ENCODE results near the gene ZDHHC7.
A peak's percentile ranks its signal among the peaks of the same experiment; 100 is the strongest.
"Not testable (repeated sequence)": the region's sequence is repeated elsewhere in the genome, so short reads cannot be mapped to it uniquely, and the experiment has no call there.

ZDHHC7 gene

GRCh38 chr16:85010931-85011845, at the start of gene ZDHHC7:
TSS of gene ZDHHC7 (minus strand) at chr16:85011535. CDS start at chr16:84990618, 20,917 bp downstream.
- H3K4me1 ChIP-seq (ENCODE audit: control insufficient read depth, insufficient read depth, low read length) = peaks cover 4% of the 10 kb centered on the region; the same call in 1 of the 2 replicates
- H3K9me3 ChIP-seq (ENCODE audit: control insufficient read depth, insufficient read depth, low read length) = no peaks in the 10 kb centered on the region
- no peaks in the 10 kb centered on the region for H3K36me3 ChIP-seq (ENCODE audit: control insufficient read depth, insufficient read depth, low read length)
- H3K9ac ChIP-seq (ENCODE audit: low read depth, low read length) = peak within 1 kb of the TSS; percentile 89
- H3K27ac ChIP-seq (ENCODE audit: low read depth, low read length) = peak within 1 kb of the TSS; percentile 95
- H3K4me3 ChIP-seq (ENCODE audit: low read depth, low read length) = peak within 1 kb of the TSS; percentile 88
- H3K27me3 ChIP-seq (ENCODE audit: control insufficient read depth, insufficient read depth, low read length) = no peaks in the 10 kb centered on the region

- Histone ChIP-seq H3K27ac (ENCODE audit: low read depth, low read length) (no peak overlapping the region), H3K9me3 (ENCODE audit: control insufficient read depth, insufficient read depth, low read length) (no peaks in the 10 kb centered on the region), H3K27me3 (ENCODE audit: control insufficient read depth, insufficient read depth, low read length) (peaks cover 6% of the 10 kb centered on the region; the same call in 1 of the 2 replicates), H3K9ac (ENCODE audit: low read depth, low read length) (no peak overlapping the region), H3K4me1 (ENCODE audit: control insufficient read depth, insufficient read depth, low read length) (peaks cover 27% of the 10 kb centered on the region), H3K36me3 (ENCODE audit: control insufficient read depth, insufficient read depth, low read length) (no peaks in the 10 kb centered on the region), H3K4me3 (ENCODE audit: low read depth, low read length) (no peak overlapping the region)
Observed at GRCh38 chr16:85058909-85059308, 47.6 kb upstream of the ZDHHC7 start.

- H3K36me3 ChIP-seq (ENCODE audit: control insufficient read depth, insufficient read depth, low read length) = no peaks in the 10 kb centered on the region
- no peak overlapping the region for H3K27ac ChIP-seq (ENCODE audit: low read depth, low read length)
- peaks cover 6% of the 10 kb centered on the region; the same call in 1 of the 2 replicates for H3K27me3 ChIP-seq (ENCODE audit: control insufficient read depth, insufficient read depth, low read length)
- no peaks in the 10 kb centered on the region for H3K9me3 ChIP-seq (ENCODE audit: control insufficient read depth, insufficient read depth, low read length)
- no peak overlapping the region for H3K9ac ChIP-seq (ENCODE audit: low read depth, low read length)
- H3K4me1 ChIP-seq (ENCODE audit: control insufficient read depth, insufficient read depth, low read length) = peaks cover 25% of the 10 kb centered on the region
- H3K4me3 ChIP-seq (ENCODE audit: low read depth, low read length) = no peak overlapping the region
Observed at GRCh38 chr16:85057948-85058347, 46.6 kb upstream of the ZDHHC7 start.

GRCh38 chr16:85057212-85057889, 46.0 kb upstream of the ZDHHC7 start:
- Histone ChIP-seq H3K9me3 (ENCODE audit: control insufficient read depth, insufficient read depth, low read length) (no peaks in the 10 kb centered on the region), H3K9ac (ENCODE audit: low read depth, low read length) (no peak overlapping the region), H3K27me3 (ENCODE audit: control insufficient read depth, insufficient read depth, low read length) (peaks cover 6% of the 10 kb centered on the region; the same call in 1 of the 2 replicates), H3K4me1 (ENCODE audit: control insufficient read depth, insufficient read depth, low read length) (peaks cover 19% of the 10 kb centered on the region), H3K36me3 (ENCODE audit: control insufficient read depth, insufficient read depth, low read length) (no peaks in the 10 kb centered on the region), H3K27ac (ENCODE audit: low read depth, low read length) (no peak overlapping the region), H3K4me3 (ENCODE audit: low read depth, low read length) (no peak overlapping the region)

GRCh38 chr16:85056211-85056748, 44.9 kb upstream of the ZDHHC7 start:
- Histone ChIP-seq H3K4me1 (ENCODE audit: control insufficient read depth, insufficient read depth, low read length) (peaks cover 9% of the 10 kb centered on the region; the same call in 1 of the 2 replicates), H3K27ac (ENCODE audit: low read depth, low read length) (no peak overlapping the region)

GRCh38 chr16:85055493-85056210, 44.3 kb upstream of the ZDHHC7 start:
- H3K9ac ChIP-seq (ENCODE audit: low read depth, low read length) = no peak overlapping the region
- no peak overlapping the region for H3K27ac ChIP-seq (ENCODE audit: low read depth, low read length)
- H3K36me3 ChIP-seq (ENCODE audit: control insufficient read depth, insufficient read depth, low read length) = no peaks in the 10 kb centered on the region
- H3K27me3 ChIP-seq (ENCODE audit: control insufficient read depth, insufficient read depth, low read length) = 0 out of 2 replicates have a peak, but pooled peaks cover 3% of the 10 kb centered on the region
- H3K4me3 ChIP-seq (ENCODE audit: low read depth, low read length) = no peak overlapping the region
- H3K4me1 ChIP-seq (ENCODE audit: control insufficient read depth, insufficient read depth, low read length) = peaks cover 8% of the 10 kb centered on the region; the same call in 1 of the 2 replicates
- H3K9me3 ChIP-seq (ENCODE audit: control insufficient read depth, insufficient read depth, low read length) = no peaks in the 10 kb centered on the region

More at GRCh38 chr16:85056211-85056748, 44.9 kb upstream of the ZDHHC7 start:
- Histone ChIP-seq H3K9me3 (ENCODE audit: control insufficient read depth, insufficient read depth, low read length) (no peaks in the 10 kb centered on the region), H3K4me3 (ENCODE audit: low read depth, low read length) (no peak overlapping the region), H3K9ac (ENCODE audit: low read depth, low read length) (no peak overlapping the region), H3K36me3 (ENCODE audit: control insufficient read depth, insufficient read depth, low read length) (no peaks in the 10 kb centered on the region), H3K27me3 (ENCODE audit: control insufficient read depth, insufficient read depth, low read length) (peaks cover 4% of the 10 kb centered on the region; the same call in 1 of the 2 replicates)

- Histone ChIP-seq H3K9ac (ENCODE audit: low read depth, low read length) (no peak overlapping the region), H3K4me1 (ENCODE audit: control insufficient read depth, insufficient read depth, low read length) (peaks cover 8% of the 10 kb centered on the region; the same call in 1 of the 2 replicates), H3K27ac (ENCODE audit: low read depth, low read length) (no peak overlapping the region), H3K27me3 (ENCODE audit: control insufficient read depth, insufficient read depth, low read length) (0 out of 2 replicates have a peak, but pooled peaks cover 3% of the 10 kb centered on the region), H3K36me3 (ENCODE audit: control insufficient read depth, insufficient read depth, low read length) (no peaks in the 10 kb centered on the region), H3K9me3 (ENCODE audit: control insufficient read depth, insufficient read depth, low read length) (no peaks in the 10 kb centered on the region), H3K4me3 (ENCODE audit: low read depth, low read length) (no peak overlapping the region)
Observed at GRCh38 chr16:85054948-85055492, 43.7 kb upstream of the ZDHHC7 start.

- not testable (repeated sequence) for H3K27ac ChIP-seq (ENCODE audit: low read depth, low read length); H3K4me1 ChIP-seq (ENCODE audit: control insufficient read depth, insufficient read depth, low read length)
Observed at GRCh38 chr16:85054321-85054720, 43.0 kb upstream of the ZDHHC7 start.

GRCh38 chr16:85052536-85052935, 41.2 kb upstream of the ZDHHC7 start:
- H3K4me1 ChIP-seq (ENCODE audit: control insufficient read depth, insufficient read depth, low read length) = peaks cover 8% of the 10 kb centered on the region; the same call in 1 of the 2 replicates
- no peak overlapping the region for H3K4me3 ChIP-seq (ENCODE audit: low read depth, low read length)
- H3K36me3 ChIP-seq (ENCODE audit: control insufficient read depth, insufficient read depth, low read length) = no peaks in the 10 kb centered on the region
- no peaks in the 10 kb centered on the region for H3K9me3 ChIP-seq (ENCODE audit: control insufficient read depth, insufficient read depth, low read length)
- H3K27ac ChIP-seq (ENCODE audit: low read depth, low read length) = no peak overlapping the region
- no peak overlapping the region for H3K9ac ChIP-seq (ENCODE audit: low read depth, low read length)
- H3K27me3 ChIP-seq (ENCODE audit: control insufficient read depth, insufficient read depth, low read length) = 0 out of 2 replicates have a peak, but pooled peaks cover 3% of the 10 kb centered on the region

More at GRCh38 chr16:85054321-85054720, 43.0 kb upstream of the ZDHHC7 start:
- H3K27me3 ChIP-seq (ENCODE audit: control insufficient read depth, insufficient read depth, low read length); H3K9me3 ChIP-seq (ENCODE audit: control insufficient read depth, insufficient read depth, low read length); H3K36me3 ChIP-seq (ENCODE audit: control insufficient read depth, insufficient read depth, low read length); H3K4me3 ChIP-seq (ENCODE audit: low read depth, low read length); H3K9ac ChIP-seq (ENCODE audit: low read depth, low read length): not testable (repeated sequence)

GRCh38 chr16:85051683-85052082, 40.3 kb upstream of the ZDHHC7 start:
- Histone ChIP-seq H3K27me3 (ENCODE audit: control insufficient read depth, insufficient read depth, low read length) (0 out of 2 replicates have a peak, but pooled peaks cover 3% of the 10 kb centered on the region), H3K9me3 (ENCODE audit: control insufficient read depth, insufficient read depth, low read length) (no peaks in the 10 kb centered on the region), H3K36me3 (ENCODE audit: control insufficient read depth, insufficient read depth, low read length) (no peaks in the 10 kb centered on the region), H3K4me3 (ENCODE audit: low read depth, low read length) (no peak overlapping the region), H3K4me1 (ENCODE audit: control insufficient read depth, insufficient read depth, low read length) (peaks cover 8% of the 10 kb centered on the region; the same call in 1 of the 2 replicates), H3K9ac (ENCODE audit: low read depth, low read length) (no peak overlapping the region), H3K27ac (ENCODE audit: low read depth, low read length) (no peak overlapping the region)

Data from HUES48 (cell line).